Stimulated activated CD8-positive, alpha-beta memory T cell treated with anti-CD3 and anti-CD28 coated beads, Interleukin-7, amount 100 ng/mL, for 24 hours (primary cell): ENCODE data around the gene RAD21L1.

Experiments used
- DNase-seq: peaks from one replicate; pipeline ENCODE4 v3.0.0-alpha.2; 2020; ENCODE audit warnings: low read depth

Gene RAD21L1

DNA sequence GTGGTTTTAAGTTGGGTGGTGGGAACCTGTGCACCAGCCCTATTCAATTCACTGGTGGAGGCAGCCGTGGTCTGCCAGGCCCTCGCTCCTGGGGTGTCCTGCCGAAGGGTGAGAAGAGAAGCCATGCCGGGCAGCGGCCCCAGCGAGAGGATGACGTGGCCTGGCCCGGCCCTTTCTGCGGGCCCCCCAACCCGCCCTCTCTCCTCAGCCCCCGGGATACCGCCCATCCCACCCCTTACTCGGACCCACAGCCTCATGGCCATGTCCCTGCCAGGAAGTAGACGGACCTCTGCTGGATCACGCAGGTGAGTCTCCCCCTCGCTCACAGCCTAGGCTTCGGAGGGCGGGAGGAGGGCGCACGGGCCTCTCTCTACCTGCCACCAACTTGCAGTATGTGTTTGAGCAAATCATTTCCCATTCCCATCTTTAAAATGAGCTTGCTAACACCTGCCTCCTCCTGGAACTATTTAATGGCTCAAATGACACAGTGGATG, 70.3 kb downstream of the RAD21L1 start:
- no peak for DNase-seq

DNA sequence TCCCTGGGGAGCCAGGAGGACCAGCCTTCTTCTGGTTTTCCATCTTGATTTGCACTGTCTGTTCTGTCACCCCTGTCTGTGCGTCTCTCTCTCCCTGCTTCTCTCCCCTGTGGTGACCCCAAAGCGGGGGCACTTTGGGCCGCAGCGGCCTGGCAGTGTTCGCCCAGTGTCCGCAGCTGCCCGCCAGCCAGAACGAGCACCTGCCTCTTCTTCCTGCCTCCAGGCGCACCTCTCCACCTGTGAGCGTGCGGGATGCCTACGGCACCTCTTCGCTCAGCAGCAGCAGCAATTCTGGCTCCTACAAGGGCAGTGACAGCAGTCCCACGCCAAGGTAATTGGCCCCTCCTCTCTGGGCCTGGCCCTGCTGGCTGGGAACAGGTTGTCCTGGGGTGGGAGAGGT, 71.1 kb downstream of the RAD21L1 start:
- DNase-seq, result no peak

- DNase-seq, result no peak
These were observed 71.6 kb downstream of the RAD21L1 start for GRCh38 chr20:1297486-1297885.

- DNase-seq, result no peak
These were observed 72.3 kb downstream of the RAD21L1 start for GRCh38 chr20:1298166-1298565.

DNA sequence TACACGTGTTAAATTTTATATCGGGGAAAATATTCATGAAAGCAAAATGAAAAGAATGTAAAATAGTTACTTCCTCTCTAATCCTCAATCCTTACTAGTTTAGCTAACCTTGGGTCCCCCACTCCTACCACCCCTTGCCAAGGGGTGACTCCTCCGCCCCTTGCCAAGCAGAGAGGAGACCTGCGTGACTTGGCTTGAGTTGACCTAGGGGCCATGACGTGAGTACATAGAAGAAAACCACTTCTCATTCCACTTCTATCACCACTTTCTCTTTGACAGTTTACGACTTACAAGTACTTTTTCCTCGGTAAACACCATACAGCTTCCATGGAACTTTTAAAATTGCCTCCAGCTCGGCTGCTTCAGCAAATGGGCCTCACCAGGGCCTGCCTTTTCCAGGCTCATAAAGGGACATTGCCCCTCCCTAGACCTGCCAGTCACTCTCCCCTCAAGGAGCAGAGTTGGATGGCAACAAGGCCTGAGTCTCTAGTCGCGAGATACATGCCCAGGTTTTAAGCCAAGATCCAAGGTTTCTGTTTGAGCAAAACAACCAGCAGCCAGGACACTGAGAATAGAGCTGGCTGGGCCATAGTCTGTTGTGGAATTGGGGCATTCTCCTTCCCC, 73.2 kb downstream of the RAD21L1 start:
- no peak for DNase-seq

- DNase-seq, result no peak
These were observed 73.7 kb downstream of the RAD21L1 start for GRCh38 chr20:1299522-1299921.

DNA sequence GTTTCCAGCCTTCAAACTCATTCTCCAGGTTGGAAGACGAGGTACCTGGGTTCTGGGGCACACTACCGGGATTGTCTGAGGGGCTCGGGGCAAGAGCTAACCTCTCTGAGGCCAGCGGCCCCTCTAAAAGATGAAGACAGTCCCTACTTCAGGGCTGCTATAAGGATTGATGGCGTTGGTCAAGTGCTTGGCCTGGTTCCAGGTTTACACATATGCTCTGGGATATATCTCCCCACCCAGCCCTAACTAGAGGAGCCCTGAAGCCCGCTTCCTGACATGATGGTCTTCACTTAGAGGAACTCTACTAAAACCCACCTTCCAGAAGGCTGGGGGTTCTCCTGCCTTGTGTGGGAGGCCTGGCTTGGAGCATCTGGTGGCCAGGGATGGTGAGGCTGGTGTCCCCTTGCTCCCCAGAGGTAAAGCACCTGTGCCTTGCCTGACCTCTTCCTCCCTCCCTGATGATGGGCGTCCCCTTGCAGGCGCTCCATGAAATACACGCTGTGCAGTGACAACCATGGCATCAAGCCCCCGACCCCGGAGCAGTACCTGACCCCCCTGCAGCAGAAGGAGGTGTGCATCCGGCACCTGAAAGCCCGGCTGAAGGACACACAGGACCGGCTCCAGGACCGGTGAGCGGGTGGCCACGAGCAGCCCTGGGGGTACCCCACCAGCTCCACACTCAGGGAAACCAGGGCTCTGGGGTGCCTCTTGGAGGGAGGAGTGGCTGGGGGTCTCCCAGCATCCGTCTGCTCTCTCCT, 74.4 kb downstream of the RAD21L1 start:
- no peak for DNase-seq

GRCh38 chr20:1301031-1301529, 75.2 kb downstream of the RAD21L1 start:
- DNase-seq, result peak; percentile 19

GRCh38 chr20:1302685-1303541, 77.1 kb downstream of the RAD21L1 start:
- DNase-seq, result no peak

DNA sequence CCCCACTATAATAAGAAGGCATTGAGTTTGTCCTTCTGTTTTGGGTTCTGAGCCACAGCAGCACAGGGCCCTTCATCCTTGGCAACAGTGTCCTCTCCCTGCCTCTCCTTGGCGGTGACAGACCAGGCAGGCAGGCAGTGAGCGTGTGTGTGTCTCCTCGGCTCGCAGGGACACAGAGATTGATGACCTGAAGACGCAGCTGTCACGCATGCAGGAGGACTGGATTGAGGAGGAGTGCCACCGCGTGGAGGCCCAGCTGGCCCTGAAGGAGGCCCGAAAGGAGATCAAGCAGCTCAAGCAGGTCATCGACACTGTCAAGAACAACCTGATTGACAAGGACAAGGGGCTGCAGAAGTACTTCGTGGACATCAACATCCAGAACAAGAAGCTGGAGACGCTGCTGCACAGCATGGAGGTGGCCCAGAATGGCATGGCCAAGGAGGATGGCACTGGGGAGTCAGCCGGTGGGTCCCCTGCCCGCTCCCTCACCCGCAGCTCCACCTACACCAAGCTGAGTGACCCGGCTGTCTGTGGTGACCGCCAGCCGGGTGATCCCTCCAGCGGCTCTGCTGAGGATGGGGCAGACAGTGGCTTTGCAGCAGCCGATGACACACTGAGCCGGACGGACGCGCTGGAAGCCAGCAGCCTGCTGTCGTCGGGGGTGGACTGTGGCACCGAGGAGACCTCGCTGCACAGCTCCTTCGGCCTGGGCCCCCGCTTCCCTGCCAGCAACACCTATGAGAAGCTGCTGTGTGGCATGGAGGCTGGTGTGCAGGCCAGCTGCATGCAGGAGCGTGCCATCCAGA, 79.1 kb downstream of the RAD21L1 start:
- no peak for DNase-seq
